GM18517 (cell line): ENCODE results near the gene KDM4C.

Source experiments
- ATAC-seq: cut with Tn5 transposase; IDR thresholded peaks from one replicate; pipeline ENCODE4 v1.9.1; 2021; ENCODE audit warnings: mild to moderate bottlenecking, moderate library complexity; ENCODE audit not compliant: unreplicated experiment

Gene KDM4C

GRCh38 chr9:7186175-7186574 is 428.4 kb downstream of the KDM4C start:
- ATAC-seq: no peak

- no peak for ATAC-seq
These were observed 434.5 kb downstream of the KDM4C start for GRCh38 chr9:7192266-7192665.

GRCh38 chr9:7195526-7195925 is 437.8 kb downstream of the KDM4C start:
- ATAC-seq: no peak

- ATAC-seq: no peak
These were observed 438.7 kb downstream of the KDM4C start for GRCh38 chr9:7196467-7196866.

GRCh38 chr9:7201196-7201595 is 443.4 kb downstream of the KDM4C start:
- ATAC-seq: no peak

- no peak for ATAC-seq
These were observed 448.0 kb downstream of the KDM4C start for GRCh38 chr9:7205806-7206205.

GRCh38 chr9:7206221-7206758 is 448.5 kb downstream of the KDM4C start:
- ATAC-seq: no peak

- no peak for ATAC-seq
These were observed 451.4 kb downstream of the KDM4C start for GRCh38 chr9:7209016-7209715.

- ATAC-seq: no peak
These were observed 452.2 kb downstream of the KDM4C start for GRCh38 chr9:7209990-7210389.

GRCh38 chr9:7210854-7211637 is 453.3 kb downstream of the KDM4C start:
- ATAC-seq: no peak

- no peak for ATAC-seq
These were observed 453.9 kb downstream of the KDM4C start for GRCh38 chr9:7211657-7212056.

- ATAC-seq: no peak
These were observed 454.3 kb downstream of the KDM4C start for GRCh38 chr9:7212101-7212500.

- ATAC-seq: no peak
These were observed 458.4 kb downstream of the KDM4C start for GRCh38 chr9:7216004-7216841.

- no peak for ATAC-seq
These were observed 466.2 kb downstream of the KDM4C start for GRCh38 chr9:7223981-7224380.
